Measurements from ENCODE around the gene ZIM2.

DNA sequence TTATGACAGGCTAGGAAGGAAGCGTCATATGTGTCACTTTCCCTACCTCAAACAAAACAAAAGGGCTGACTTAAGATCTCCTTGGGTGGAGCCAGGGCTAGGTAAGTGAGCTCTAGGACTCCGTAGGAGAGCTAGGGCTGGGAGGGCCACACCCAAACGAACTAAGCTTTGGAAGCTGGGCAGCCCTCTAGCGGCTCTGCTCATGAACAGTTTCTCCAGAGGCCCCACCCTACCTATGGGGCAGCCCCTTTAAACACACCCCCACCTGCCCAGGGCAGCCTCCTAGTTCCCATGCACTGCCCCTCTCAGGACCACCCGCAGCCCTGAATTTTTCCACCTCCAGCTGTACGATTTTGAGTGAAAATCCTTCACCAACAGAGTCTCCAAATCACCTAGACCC, 3.5 kb downstream of the ZIM2 start:
- TF ChIP-seq EP300 (IDR thresholded peaks at IDR 0.05) (no peak), POLR2AphosphoS5 (IDR thresholded peaks at IDR 0.05) (no peak)
